Subcutaneous abdominal adipose tissue (tissue), 5 donors: ENCODE results near the gene SUPT3H.

Experiments
- H3K27ac ChIP-seq: one replicate; pipeline ENCODE4 v1.7.0; 2013; ENCODE audit warnings: low read depth, mild to moderate bottlenecking, inconsistent platforms, low read length, moderate library complexity
- H3K27me3 ChIP-seq, 5 donors: one replicate each; pipeline ENCODE4 v1.7.0; 2013; ENCODE audit warnings: low read length in 5 of 5, inconsistent platforms in 1 of 5; ENCODE audit not compliant: control insufficient read depth in 5 of 5, insufficient read depth in 4 of 5
- H3K36me3 ChIP-seq, 5 donors: one replicate each; pipeline ENCODE4 v1.7.0; 2013; ENCODE audit warnings: low read length in 5 of 5; ENCODE audit not compliant: control insufficient read depth in 5 of 5, insufficient read depth in 5 of 5
- H3K4me1 ChIP-seq, 5 donors: one replicate each; pipeline ENCODE4 v1.7.0; 2013; ENCODE audit warnings: low read length in 5 of 5, mild to moderate bottlenecking in 3 of 5, moderate library complexity in 1 of 5; ENCODE audit not compliant: control insufficient read depth in 5 of 5, insufficient read depth in 5 of 5
- H3K4me3 ChIP-seq, 5 donors: one replicate each; pipeline ENCODE4 v1.7.0; 2013; ENCODE audit warnings: low read length in 5 of 5, low read depth in 1 of 5
- H3K9ac ChIP-seq, 5 donors: one replicate each; pipeline ENCODE4 v1.7.0; 2013; ENCODE audit warnings: low read length in 5 of 5, mild to moderate bottlenecking in 4 of 5, moderate library complexity in 3 of 5
- H3K9me3 ChIP-seq, 5 donors: one replicate each; pipeline ENCODE4 v1.7.0; 2013; ENCODE audit warnings: low read length in 5 of 5; ENCODE audit not compliant: control insufficient read depth in 5 of 5
- donor health status: healthy.
- donor health status: healthy.
- donor health status: healthy.
- donor health status: healthy.
- donor health status: healthy.

SUPT3H gene

GRCh38 chr6:44967481-44967880 lies 410.3 kb downstream of the SUPT3H start:
- H3K9me3 ChIP-seq: no peaks in the 10 kb centered on the region
- no peaks in the 10 kb centered on the region for H3K36me3 ChIP-seq
- no peaks in the 10 kb centered on the region for H3K4me1 ChIP-seq
- no peak overlapping the region for H3K27ac ChIP-seq
- no peaks in the 10 kb centered on the region for H3K27me3 ChIP-seq
- no peak overlapping the region for H3K4me3 ChIP-seq
- H3K9ac ChIP-seq: no peak overlapping the region

- no peaks in the 10 kb centered on the region for H3K36me3 ChIP-seq
Observed at GRCh38 chr6:44966449-44967092, 411.2 kb downstream of the SUPT3H start.

GRCh38 chr6:44965708-44966107 lies 412.0 kb downstream of the SUPT3H start:
- Histone ChIP-seq H3K4me1 (no peaks in the 10 kb centered on the region), H3K36me3 (no peaks in the 10 kb centered on the region), H3K4me3 (no peak overlapping the region), H3K27me3 (no peaks in the 10 kb centered on the region), H3K9ac (no peak overlapping the region), H3K9me3 (no peaks in the 10 kb centered on the region), H3K27ac (no peak overlapping the region)

More at GRCh38 chr6:44966449-44967092, 411.2 kb downstream of the SUPT3H start:
- H3K27ac ChIP-seq: no peak overlapping the region
- H3K27me3 ChIP-seq: no peaks in the 10 kb centered on the region
- H3K9me3 ChIP-seq: no peaks in the 10 kb centered on the region
- no peak overlapping the region for H3K9ac ChIP-seq
- no peak overlapping the region for H3K4me3 ChIP-seq
- no peaks in the 10 kb centered on the region for H3K4me1 ChIP-seq

- Histone ChIP-seq H3K9ac (no peak overlapping the region), H3K27ac (no peak overlapping the region), H3K36me3 (no peaks in the 10 kb centered on the region)
Observed at GRCh38 chr6:44960898-44961297, 416.8 kb downstream of the SUPT3H start.

GRCh38 chr6:44959651-44960050 lies 418.1 kb downstream of the SUPT3H start:
- H3K4me3 ChIP-seq: no peak overlapping the region
- no peak overlapping the region for H3K9ac ChIP-seq
- no peaks in the 10 kb centered on the region for H3K4me1 ChIP-seq
- no peaks in the 10 kb centered on the region for H3K36me3 ChIP-seq
- no peak overlapping the region for H3K27ac ChIP-seq
- no peaks in the 10 kb centered on the region for H3K27me3 ChIP-seq
- no peaks in the 10 kb centered on the region for H3K9me3 ChIP-seq

More at GRCh38 chr6:44960898-44961297, 416.8 kb downstream of the SUPT3H start:
- no peaks in the 10 kb centered on the region for H3K9me3 ChIP-seq
- no peak overlapping the region for H3K4me3 ChIP-seq
- H3K4me1 ChIP-seq: no peaks in the 10 kb centered on the region
- H3K27me3 ChIP-seq: no peaks in the 10 kb centered on the region

- no peak overlapping the region for H3K9ac ChIP-seq
- no peaks in the 10 kb centered on the region for H3K9me3 ChIP-seq
- H3K27ac ChIP-seq: no peak overlapping the region
Observed at GRCh38 chr6:44957156-44957555, 420.6 kb downstream of the SUPT3H start.

GRCh38 chr6:44956396-44956795 lies 421.3 kb downstream of the SUPT3H start:
- no peaks in the 10 kb centered on the region for H3K4me1 ChIP-seq
- H3K9ac ChIP-seq: no peak overlapping the region
- peaks cover 0 to 12% (median 0%) of the 10 kb centered on the region in 5 donors for H3K36me3 ChIP-seq
- H3K27me3 ChIP-seq: no peaks in the 10 kb centered on the region
- no peak overlapping the region for H3K4me3 ChIP-seq
- no peak overlapping the region for H3K27ac ChIP-seq
- H3K9me3 ChIP-seq: peaks cover 0 to 2% (median 0%) of the 10 kb centered on the region in 5 donors

More at GRCh38 chr6:44957156-44957555, 420.6 kb downstream of the SUPT3H start:
- Histone ChIP-seq H3K27me3 (no peaks in the 10 kb centered on the region), H3K4me1 (no peaks in the 10 kb centered on the region), H3K4me3 (no peak overlapping the region), H3K36me3 (peaks cover 0 to 6% (median 0%) of the 10 kb centered on the region in 5 donors)

GRCh38 chr6:44955145-44955544 lies 422.6 kb downstream of the SUPT3H start:
- no peaks in the 10 kb centered on the region for H3K27me3 ChIP-seq
- peaks cover 0 to 12% (median 0%) of the 10 kb centered on the region in 5 donors for H3K36me3 ChIP-seq
- no peak overlapping the region for H3K9ac ChIP-seq
- no peak overlapping the region for H3K27ac ChIP-seq
- no peak overlapping the region for H3K4me3 ChIP-seq
- no peaks in the 10 kb centered on the region for H3K4me1 ChIP-seq
- H3K9me3 ChIP-seq: peaks cover 0 to 9% (median 3%) of the 10 kb centered on the region in 5 donors

- H3K9ac ChIP-seq: no peak overlapping the region
- H3K27ac ChIP-seq: no peak overlapping the region
- H3K4me3 ChIP-seq: no peak overlapping the region
- H3K4me1 ChIP-seq: no peaks in the 10 kb centered on the region
- peaks cover 4 to 15% (median 11%) of the 10 kb centered on the region in 5 donors for H3K9me3 ChIP-seq
- peaks cover 0 to 15% (median 0%) of the 10 kb centered on the region in 5 donors for H3K36me3 ChIP-seq
- no peaks in the 10 kb centered on the region for H3K27me3 ChIP-seq
Observed at GRCh38 chr6:44954281-44954680, 423.5 kb downstream of the SUPT3H start.

- H3K9me3 ChIP-seq: peaks cover 4 to 20% (median 11%) of the 10 kb centered on the region in 5 donors
- no peak overlapping the region for H3K9ac ChIP-seq
- no peaks in the 10 kb centered on the region for H3K4me1 ChIP-seq
- H3K27me3 ChIP-seq: no peaks in the 10 kb centered on the region
- H3K4me3 ChIP-seq: no peak overlapping the region
- H3K27ac ChIP-seq: no peak overlapping the region
- peaks cover 0 to 15% (median 0%) of the 10 kb centered on the region in 5 donors for H3K36me3 ChIP-seq
Observed at GRCh38 chr6:44951253-44951747, 426.4 kb downstream of the SUPT3H start.
